ENCODE data around the gene ACOT12.

Gene ACOT12

GRCh38 chr5:81290146-81290545 lies 103.8 kb downstream of the ACOT12 start:
- TF ChIP-seq TCF4 (CRISPR knock-in tag; IDR thresholded peaks at IDR 0.05; ENCODE audit: borderline replicate concordance) (no peak), PATZ1 (CRISPR knock-in tag; IDR thresholded peaks at IDR 0.05; ENCODE audit: borderline replicate concordance) (no peak), BACH2 (CRISPR knock-in tag; IDR thresholded peaks at IDR 0.05; ENCODE audit: borderline replicate concordance) (no peak), ZC3H10 (CRISPR knock-in tag; IDR thresholded peaks at IDR 0.05) (no peak), TOX (CRISPR knock-in tag; IDR thresholded peaks at IDR 0.05; ENCODE audit: borderline replicate concordance) (no peak), CSRNP3 (CRISPR knock-in tag; IDR thresholded peaks at IDR 0.05) (no peak), ZFP3 (CRISPR knock-in tag; IDR thresholded peaks at IDR 0.05) (no peak), RARB (CRISPR knock-in tag; IDR thresholded peaks at IDR 0.05) (no peak), ZNF8 (CRISPR knock-in tag; IDR thresholded peaks at IDR 0.05) (no peak), CSDC2 (CRISPR knock-in tag; IDR thresholded peaks at IDR 0.05) (no peak), PPARA (CRISPR knock-in tag; IDR thresholded peaks at IDR 0.05; ENCODE audit: borderline replicate concordance) (no peak), ISL1 (CRISPR knock-in tag; IDR thresholded peaks at IDR 0.05) (no peak), GLIS3 (CRISPR knock-in tag; IDR thresholded peaks at IDR 0.05) (no peak), SNAI2 (CRISPR knock-in tag; IDR thresholded peaks at IDR 0.05) (no peak), ARNTL (CRISPR knock-in tag; IDR thresholded peaks at IDR 0.05; ENCODE audit: borderline replicate concordance, low read depth) (no peak), OSR1 (CRISPR knock-in tag; IDR thresholded peaks at IDR 0.05) (no peak), ESRRG (CRISPR knock-in tag; IDR thresholded peaks at IDR 0.05) (no peak)
- TF ChIP-seq, protein P1, sequence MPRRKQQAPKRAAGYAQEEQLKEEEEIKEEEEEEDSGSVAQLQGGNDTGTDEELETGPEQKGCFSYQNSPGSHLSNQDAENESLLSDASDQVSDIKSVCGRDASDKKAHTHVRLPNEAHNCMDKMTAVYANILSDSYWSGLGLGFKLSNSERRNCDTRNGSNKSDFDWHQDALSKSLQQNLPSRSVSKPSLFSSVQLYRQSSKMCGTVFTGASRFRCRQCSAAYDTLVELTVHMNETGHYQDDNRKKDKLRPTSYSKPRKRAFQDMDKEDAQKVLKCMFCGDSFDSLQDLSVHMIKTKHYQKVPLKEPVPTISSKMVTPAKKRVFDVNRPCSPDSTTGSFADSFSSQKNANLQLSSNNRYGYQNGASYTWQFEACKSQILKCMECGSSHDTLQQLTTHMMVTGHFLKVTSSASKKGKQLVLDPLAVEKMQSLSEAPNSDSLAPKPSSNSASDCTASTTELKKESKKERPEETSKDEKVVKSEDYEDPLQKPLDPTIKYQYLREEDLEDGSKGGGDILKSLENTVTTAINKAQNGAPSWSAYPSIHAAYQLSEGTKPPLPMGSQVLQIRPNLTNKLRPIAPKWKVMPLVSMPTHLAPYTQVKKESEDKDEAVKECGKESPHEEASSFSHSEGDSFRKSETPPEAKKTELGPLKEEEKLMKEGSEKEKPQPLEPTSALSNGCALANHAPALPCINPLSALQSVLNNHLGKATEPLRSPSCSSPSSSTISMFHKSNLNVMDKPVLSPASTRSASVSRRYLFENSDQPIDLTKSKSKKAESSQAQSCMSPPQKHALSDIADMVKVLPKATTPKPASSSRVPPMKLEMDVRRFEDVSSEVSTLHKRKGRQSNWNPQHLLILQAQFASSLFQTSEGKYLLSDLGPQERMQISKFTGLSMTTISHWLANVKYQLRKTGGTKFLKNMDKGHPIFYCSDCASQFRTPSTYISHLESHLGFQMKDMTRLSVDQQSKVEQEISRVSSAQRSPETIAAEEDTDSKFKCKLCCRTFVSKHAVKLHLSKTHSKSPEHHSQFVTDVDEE (CRISPR knock-in tag; IDR thresholded peaks at IDR 0.05), result no peak
- TF ChIP-seq, protein P2, sequence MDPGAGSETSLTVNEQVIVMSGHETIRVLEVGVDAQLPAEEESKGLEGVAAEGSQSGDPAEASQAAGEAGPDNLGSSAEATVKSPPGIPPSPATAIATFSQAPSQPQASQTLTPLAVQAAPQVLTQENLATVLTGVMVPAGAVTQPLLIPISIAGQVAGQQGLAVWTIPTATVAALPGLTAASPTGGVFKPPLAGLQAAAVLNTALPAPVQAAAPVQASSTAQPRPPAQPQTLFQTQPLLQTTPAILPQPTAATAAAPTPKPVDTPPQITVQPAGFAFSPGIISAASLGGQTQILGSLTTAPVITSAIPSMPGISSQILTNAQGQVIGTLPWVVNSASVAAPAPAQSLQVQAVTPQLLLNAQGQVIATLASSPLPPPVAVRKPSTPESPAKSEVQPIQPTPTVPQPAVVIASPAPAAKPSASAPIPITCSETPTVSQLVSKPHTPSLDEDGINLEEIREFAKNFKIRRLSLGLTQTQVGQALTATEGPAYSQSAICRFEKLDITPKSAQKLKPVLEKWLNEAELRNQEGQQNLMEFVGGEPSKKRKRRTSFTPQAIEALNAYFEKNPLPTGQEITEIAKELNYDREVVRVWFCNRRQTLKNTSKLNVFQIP (CRISPR knock-in tag; IDR thresholded peaks at IDR 0.05; ENCODE audit: borderline replicate concordance, low read depth), result no peak
- TF ChIP-seq, protein P3, sequence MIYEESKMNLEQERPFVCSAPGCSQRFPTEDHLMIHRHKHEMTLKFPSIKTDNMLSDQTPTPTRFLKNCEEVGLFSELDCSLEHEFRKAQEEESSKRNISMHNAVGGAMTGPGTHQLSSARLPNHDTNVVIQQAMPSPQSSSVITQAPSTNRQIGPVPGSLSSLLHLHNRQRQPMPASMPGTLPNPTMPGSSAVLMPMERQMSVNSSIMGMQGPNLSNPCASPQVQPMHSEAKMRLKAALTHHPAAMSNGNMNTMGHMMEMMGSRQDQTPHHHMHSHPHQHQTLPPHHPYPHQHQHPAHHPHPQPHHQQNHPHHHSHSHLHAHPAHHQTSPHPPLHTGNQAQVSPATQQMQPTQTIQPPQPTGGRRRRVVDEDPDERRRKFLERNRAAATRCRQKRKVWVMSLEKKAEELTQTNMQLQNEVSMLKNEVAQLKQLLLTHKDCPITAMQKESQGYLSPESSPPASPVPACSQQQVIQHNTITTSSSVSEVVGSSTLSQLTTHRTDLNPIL (CRISPR knock-in tag; IDR thresholded peaks at IDR 0.05; ENCODE audit: low read depth), result no peak
- ATAC-seq, result no peak

- no peak for TF ChIP-seq BACH2 (CRISPR knock-in tag; IDR thresholded peaks at IDR 0.05; ENCODE audit: borderline replicate concordance)
- TF ChIP-seq TOX (CRISPR knock-in tag; IDR thresholded peaks at IDR 0.05; ENCODE audit: borderline replicate concordance), result no peak
- TF ChIP-seq GLIS3 (CRISPR knock-in tag; IDR thresholded peaks at IDR 0.05), result no peak
- no peak for TF ChIP-seq ESRRG (CRISPR knock-in tag; IDR thresholded peaks at IDR 0.05)
- TF ChIP-seq ZFP3 (CRISPR knock-in tag; IDR thresholded peaks at IDR 0.05), result no peak
- TF ChIP-seq, protein P3 (CRISPR knock-in tag; IDR thresholded peaks at IDR 0.05; ENCODE audit: low read depth), result no peak
- TF ChIP-seq SNAI2 (CRISPR knock-in tag; IDR thresholded peaks at IDR 0.05), result no peak
- TF ChIP-seq, protein P1 (CRISPR knock-in tag; IDR thresholded peaks at IDR 0.05), result no peak
- no peak for TF ChIP-seq ARNTL (CRISPR knock-in tag; IDR thresholded peaks at IDR 0.05; ENCODE audit: borderline replicate concordance, low read depth)
- ATAC-seq, result no peak
Measured at GRCh38 chr5:81288021-81288433, 105.9 kb downstream of the ACOT12 start.

Measured in SK-N-SH treated with all-trans-retinoic acid at 6 μM for 48 hours (cell line).